HG02884 (cell line): Measurements from ENCODE around the gene SLC12A1.
A peak's percentile ranks its signal among the peaks of the same experiment; 100 is the strongest.
"Not testable (repeated sequence)": the region's sequence is repeated elsewhere in the genome, so short reads cannot be mapped to it uniquely, and the experiment has no call there.

Source experiments
- ATAC-seq: cut with Tn5 transposase; IDR thresholded peaks from one replicate; pipeline ENCODE4 v1.9.1; 2021; ENCODE audit warnings: mild to moderate bottlenecking, moderate library complexity; ENCODE audit not compliant: unreplicated experiment

The SLC12A1 gene

GRCh38 chr15:48306639-48307038 lies 100.5 kb downstream of the SLC12A1 start:
- no peak for ATAC-seq

- ATAC-seq = no peak
These were observed 101.5 kb downstream of the SLC12A1 start for GRCh38 chr15:48307586-48307985.

- no peak for ATAC-seq
These were observed 103.6 kb downstream of the SLC12A1 start for GRCh38 chr15:48309740-48310139.

- no peak for ATAC-seq
These were observed 107.1 kb downstream of the SLC12A1 start for GRCh38 chr15:48313216-48313615.

GRCh38 chr15:48315041-48315440 lies 108.9 kb downstream of the SLC12A1 start:
- ATAC-seq = no peak

GRCh38 chr15:48317221-48317620 lies 111.1 kb downstream of the SLC12A1 start:
- no peak for ATAC-seq

- no peak for ATAC-seq
These were observed 112.0 kb downstream of the SLC12A1 start for GRCh38 chr15:48318131-48318530.

GRCh38 chr15:48323294-48323693 lies 117.2 kb downstream of the SLC12A1 start:
- ATAC-seq = no peak

GRCh38 chr15:48324949-48325348 lies 118.8 kb downstream of the SLC12A1 start:
- no peak for ATAC-seq

- ATAC-seq = no peak
These were observed 119.3 kb downstream of the SLC12A1 start for GRCh38 chr15:48325400-48325799.

- not testable (repeated sequence) for ATAC-seq
These were observed 120.1 kb downstream of the SLC12A1 start for GRCh38 chr15:48326180-48326579.

GRCh38 chr15:48330105-48330785 lies 124.1 kb downstream of the SLC12A1 start:
- ATAC-seq = no peak

- ATAC-seq = peak; percentile 82
These were observed 125.0 kb downstream of the SLC12A1 start, which contains the start of gene DUT for GRCh38 chr15:48330855-48331795. TSS of gene DUT (plus strand) at chr15:48331429. CDS start at chr15:48331516, 87 bp downstream.

- ATAC-seq = peak; percentile 45
These were observed 125.9 kb downstream of the SLC12A1 start for GRCh38 chr15:48331796-48332641.

GRCh38 chr15:48332642-48333034 lies 126.5 kb downstream of the SLC12A1 start:
- ATAC-seq = no peak

- no peak for ATAC-seq
These were observed 127.4 kb downstream of the SLC12A1 start for GRCh38 chr15:48333540-48333939.

- ATAC-seq = no peak
These were observed 128.2 kb downstream of the SLC12A1 start for GRCh38 chr15:48334260-48334659.

- no peak for ATAC-seq
These were observed 130.8 kb downstream of the SLC12A1 start for GRCh38 chr15:48336940-48337339.

GRCh38 chr15:48337607-48338006 lies 131.5 kb downstream of the SLC12A1 start:
- no peak for ATAC-seq

GRCh38 chr15:48340111-48340510 lies 134.0 kb downstream of the SLC12A1 start:
- no peak for ATAC-seq

- ATAC-seq = no peak
These were observed 137.8 kb downstream of the SLC12A1 start for GRCh38 chr15:48343865-48344264.
